Thoracic aorta (tissue), 2 donors: ENCODE data around the gene AFG3L2. TPM values are rescaled to one million over a fixed set of nuclear protein-coding genes. Genes with fewer than 3 reads are reported as not detected.

Source experiments
- ATAC-seq: fragments of 150-250 bp; one replicate; pipeline ENCODE4 v1.8.0; 2017; ENCODE audit warnings: low read depth; ENCODE audit not compliant: insufficient number of reproducible peaks, low FRiP score
- DNase-seq: peaks from one replicate; pipeline ENCODE4 v3.0.0-alpha.2; 2020; ENCODE audit warnings: low spot score
- H3K27ac ChIP-seq, 2 donors: fragments of 200-600 bp; sonication (generic); 1 replicate in 1 of 2; 2 replicates in 1 of 2; pipeline ENCODE4 v1.5.1; 2016; ENCODE audit warnings: mild to moderate bottlenecking in 2 of 2, moderate library complexity in 2 of 2
- H3K27me3 ChIP-seq: fragments of 200-600 bp; sonication (generic); replicated peaks from 2 replicates; pipeline ENCODE4 v1.6.0; 2016; ENCODE audit warnings: mild to moderate bottlenecking; ENCODE audit not compliant: insufficient read depth
- H3K36me3 ChIP-seq: fragments of 200-600 bp; sonication (generic); one replicate; pipeline ENCODE4 v1.5.1; 2016
- H3K4me1 ChIP-seq, 2 donors: fragments of 200-600 bp; sonication (generic); 1 replicate in 1 of 2; 2 replicates in 1 of 2; pipeline versions ENCODE4 v1.5.1 to v1.6.0; 2016; ENCODE audit warnings: low read depth in 2 of 2, mild to moderate bottlenecking in 1 of 2; ENCODE audit not compliant: control insufficient read depth in 1 of 2
- H3K4me3 ChIP-seq: fragments of 200-600 bp; sonication (generic); 2 replicates; pipeline ENCODE4 v1.5.1; 2016; ENCODE audit warnings: mild to moderate bottlenecking
- H3K9me3 ChIP-seq: fragments of 200-600 bp; sonication (generic); 2 replicates; pipeline ENCODE4 v1.5.1; 2016
- total RNA-seq, 2 donors: library from RNA; depleted of rRNA; stranded (reverse); fragments of >200 nt; gene quantifications; one replicate each; pipeline versions ENCODE4 v1.1.0 to v1.2.3, GENCODE V29; 2016
- TF ChIP-seq, protein P1 (sequence below): fragments of 200-600 bp; sonication (generic); IDR thresholded peaks from one replicate; pipeline ENCODE4 v1.5.1; 2019; ENCODE audit warnings: antibody characterized with exemption

The AFG3L2 gene
- total RNA-seq, 2 donors from 2014 or later = 24.2 to 58.1 TPM

DNA sequence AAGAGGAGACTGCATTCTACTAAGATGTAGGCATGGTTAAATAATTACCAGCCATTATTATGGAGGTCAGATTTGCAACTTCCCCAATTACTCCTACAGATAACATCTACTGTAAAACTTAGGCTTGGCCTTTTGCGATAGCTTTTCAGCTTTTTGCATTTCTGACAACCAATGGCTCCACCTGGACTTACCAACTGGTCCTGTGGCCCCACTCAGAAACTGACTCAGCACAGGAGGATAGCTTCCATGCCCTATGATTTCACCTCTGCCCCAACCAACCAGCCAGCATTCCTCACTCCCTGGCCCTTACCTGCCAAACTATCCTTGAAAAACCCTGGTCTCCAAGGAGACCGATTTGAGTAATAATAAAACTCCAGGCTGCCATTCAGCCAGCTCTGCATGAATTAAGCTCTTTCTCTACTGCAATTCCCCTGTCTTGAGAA lies 40.8 kb downstream of the AFG3L2 start:
- no peak overlapping the region for H3K27ac ChIP-seq
- peaks cover 14% of the 10 kb centered on the region for H3K36me3 ChIP-seq
- no peaks in the 10 kb centered on the region for H3K27me3 ChIP-seq
- no peaks in the 10 kb centered on the region for H3K9me3 ChIP-seq
- H3K4me1 ChIP-seq = no peaks in the 10 kb centered on the region
- DNase-seq (no peak), ATAC-seq (no peak)
- TF ChIP-seq, protein P1, sequence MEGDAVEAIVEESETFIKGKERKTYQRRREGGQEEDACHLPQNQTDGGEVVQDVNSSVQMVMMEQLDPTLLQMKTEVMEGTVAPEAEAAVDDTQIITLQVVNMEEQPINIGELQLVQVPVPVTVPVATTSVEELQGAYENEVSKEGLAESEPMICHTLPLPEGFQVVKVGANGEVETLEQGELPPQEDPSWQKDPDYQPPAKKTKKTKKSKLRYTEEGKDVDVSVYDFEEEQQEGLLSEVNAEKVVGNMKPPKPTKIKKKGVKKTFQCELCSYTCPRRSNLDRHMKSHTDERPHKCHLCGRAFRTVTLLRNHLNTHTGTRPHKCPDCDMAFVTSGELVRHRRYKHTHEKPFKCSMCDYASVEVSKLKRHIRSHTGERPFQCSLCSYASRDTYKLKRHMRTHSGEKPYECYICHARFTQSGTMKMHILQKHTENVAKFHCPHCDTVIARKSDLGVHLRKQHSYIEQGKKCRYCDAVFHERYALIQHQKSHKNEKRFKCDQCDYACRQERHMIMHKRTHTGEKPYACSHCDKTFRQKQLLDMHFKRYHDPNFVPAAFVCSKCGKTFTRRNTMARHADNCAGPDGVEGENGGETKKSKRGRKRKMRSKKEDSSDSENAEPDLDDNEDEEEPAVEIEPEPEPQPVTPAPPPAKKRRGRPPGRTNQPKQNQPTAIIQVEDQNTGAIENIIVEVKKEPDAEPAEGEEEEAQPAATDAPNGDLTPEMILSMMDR = no peak
- H3K4me3 ChIP-seq = no peak overlapping the region

DNA sequence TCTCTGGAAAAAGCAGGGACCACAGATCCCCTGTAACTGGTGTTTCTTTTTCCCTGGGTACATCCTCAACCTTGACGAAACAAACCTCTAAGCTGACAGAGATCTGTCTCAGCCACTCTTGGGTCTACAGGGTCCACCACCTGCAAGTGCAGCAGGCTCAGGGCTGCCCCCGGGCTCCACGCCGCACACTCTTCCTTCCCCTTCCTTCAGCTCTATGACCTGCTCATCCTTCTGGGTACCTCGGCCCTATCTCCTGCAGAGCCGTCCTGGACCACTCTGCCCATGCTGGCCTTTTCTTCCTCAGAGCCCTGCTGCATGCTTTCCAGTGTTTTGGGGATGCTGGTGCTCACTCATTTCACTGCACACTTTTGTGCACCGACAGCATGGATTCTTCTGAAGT lies 41.5 kb downstream of the AFG3L2 start:
- Histone ChIP-seq H3K4me1 (no peaks in the 10 kb centered on the region), H3K27me3 (no peaks in the 10 kb centered on the region), H3K27ac (no peak overlapping the region), H3K36me3 (peaks cover 14% of the 10 kb centered on the region), H3K9me3 (no peaks in the 10 kb centered on the region), H3K4me3 (no peak overlapping the region)
- TF ChIP-seq, protein P1 = no peak
- ATAC-seq = no peak
- no peak for DNase-seq

DNA sequence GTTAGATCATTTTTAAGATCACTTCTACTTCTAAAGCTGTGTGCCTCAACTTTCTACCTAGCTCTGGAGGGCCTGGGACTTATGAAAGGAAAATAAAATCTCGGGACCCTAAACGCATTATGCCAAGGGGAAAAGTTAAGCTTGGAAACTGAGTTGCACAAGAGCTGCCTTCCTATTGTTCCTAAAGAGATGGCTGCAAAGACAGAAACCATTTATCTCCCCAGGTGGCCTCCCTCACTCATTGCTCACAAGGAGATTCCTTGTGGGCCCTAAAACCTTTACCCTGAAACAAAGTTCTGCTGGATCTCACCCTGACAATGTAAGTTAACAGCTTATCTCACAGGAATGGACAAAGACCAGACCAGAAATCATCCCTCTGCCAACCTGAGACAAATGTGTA lies 42.2 kb downstream of the AFG3L2 start:
- Histone ChIP-seq H3K27ac (no peak overlapping the region), H3K36me3 (peaks cover 14% of the 10 kb centered on the region), H3K4me3 (no peak overlapping the region), H3K9me3 (no peaks in the 10 kb centered on the region), H3K4me1 (no peaks in the 10 kb centered on the region), H3K27me3 (no peaks in the 10 kb centered on the region)
- DNase-seq = no peak
- TF ChIP-seq, protein P1 = no peak
- no peak for ATAC-seq

DNA sequence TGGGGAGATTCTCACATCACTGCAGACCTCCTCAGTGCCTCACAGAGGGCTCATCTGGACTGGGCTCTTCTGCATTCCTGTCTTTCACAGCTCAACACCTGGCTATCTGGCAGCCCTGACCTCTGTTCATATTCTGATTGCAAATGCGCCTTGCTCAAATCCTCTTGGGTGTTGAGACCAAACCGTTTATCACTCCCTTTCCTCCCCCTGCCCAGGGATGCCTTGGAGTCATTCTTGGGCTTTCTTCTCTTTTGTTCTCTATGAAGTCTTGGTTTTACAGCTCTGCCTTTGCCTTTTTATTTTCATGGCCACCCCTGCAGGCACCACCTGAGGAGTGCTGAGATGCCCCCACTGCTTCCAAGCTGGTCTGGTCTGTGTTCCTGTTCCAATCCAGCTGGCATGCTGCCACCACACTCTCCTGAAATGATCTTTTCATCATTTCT lies 42.6 kb downstream of the AFG3L2 start:
- Histone ChIP-seq H3K4me3 (no peak overlapping the region), H3K27me3 (no peaks in the 10 kb centered on the region), H3K27ac (peak overlapping the region in 1 of 2 donors; percentile 22), H3K36me3 (peaks cover 14% of the 10 kb centered on the region), H3K9me3 (no peaks in the 10 kb centered on the region), H3K4me1 (no peaks in the 10 kb centered on the region)
- ATAC-seq = no peak
- TF ChIP-seq, protein P1 = no peak
- no peak for DNase-seq

DNA sequence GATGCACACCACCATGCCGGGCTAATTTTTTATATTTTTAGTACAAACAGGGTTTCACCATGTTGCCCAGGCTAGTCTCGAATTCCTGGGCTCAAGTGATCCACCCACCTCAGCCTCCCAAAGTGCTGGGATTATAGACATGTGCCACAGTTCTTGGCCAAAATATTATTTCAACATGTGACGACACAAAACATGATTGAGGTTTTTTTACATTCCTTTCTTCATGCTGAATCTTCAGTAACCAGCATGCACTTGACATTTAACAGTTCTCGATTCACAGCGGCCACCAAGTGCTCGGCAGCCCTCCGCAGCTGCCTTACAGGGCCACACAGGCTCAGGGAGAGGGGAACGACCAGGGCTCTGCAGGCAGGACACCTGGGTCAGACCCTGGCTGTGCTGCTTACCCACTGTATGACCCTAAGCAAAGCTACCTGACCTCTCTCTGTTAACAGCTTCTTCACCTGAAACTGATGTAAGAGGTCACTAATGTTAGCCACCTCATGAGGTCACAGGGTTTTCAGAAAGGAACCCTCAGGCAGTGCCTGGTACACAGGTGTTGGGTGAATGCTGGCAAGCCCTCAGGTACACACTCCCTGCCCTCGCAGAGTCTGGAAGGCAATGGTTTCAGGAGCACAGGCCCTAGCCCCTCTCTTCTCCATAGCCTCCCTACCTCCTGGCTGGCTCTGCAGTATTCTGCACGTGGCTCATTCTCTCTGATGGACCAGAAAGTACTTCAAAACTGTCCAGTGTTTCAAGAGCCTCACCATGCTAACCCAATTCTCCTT lies 43.3 kb downstream of the AFG3L2 start:
- Histone ChIP-seq H3K9me3 (no peaks in the 10 kb centered on the region), H3K27me3 (no peaks in the 10 kb centered on the region), H3K4me1 (no peaks in the 10 kb centered on the region), H3K27ac (peak overlapping the region in 1 of 2 donors; percentile 22), H3K4me3 (no peak overlapping the region), H3K36me3 (peaks cover 21% of the 10 kb centered on the region)
- DNase-seq = no peak
- TF ChIP-seq, protein P1 = no peak
- ATAC-seq = no peak
